Spinal cord (tissue), 10 donors: Measurements from ENCODE around the gene CLOCK. TPM values are rescaled to one million over a fixed set of nuclear protein-coding genes. Genes with fewer than 3 reads are reported as not detected.

Source experiments
- DNase-seq, 6 donors: peaks; one replicate each; pipeline versions ENCODE4 v3.0.0 to v3.0.0-alpha.2; 2013 to 2015; ENCODE audit warnings: low spot score in 6 of 6, low read depth in 4 of 6
- H3K27ac ChIP-seq: one replicate; pipeline ENCODE4 v1.5.1; 2013; ENCODE audit warnings: low read depth, low read length, control low read depth
- H3K27me3 ChIP-seq: one replicate; pipeline ENCODE4 v1.6.1; 2013; ENCODE audit warnings: low read length; ENCODE audit not compliant: control insufficient read depth, insufficient read depth
- H3K36me3 ChIP-seq: one replicate; pipeline ENCODE4 v1.6.1; 2013; ENCODE audit warnings: low read length; ENCODE audit not compliant: control insufficient read depth, insufficient read depth
- H3K4me1 ChIP-seq: one replicate; pipeline ENCODE4 v1.6.1; 2013; ENCODE audit warnings: low read length; ENCODE audit not compliant: control insufficient read depth, insufficient read depth
- H3K4me3 ChIP-seq: one replicate; pipeline ENCODE4 v1.5.1; 2013; ENCODE audit warnings: low read depth, low read length, control low read depth
- H3K9me3 ChIP-seq: one replicate; pipeline ENCODE4 v1.6.1; 2013; ENCODE audit warnings: low read length; ENCODE audit not compliant: control insufficient read depth, insufficient read depth
- WGBS: methylation state at CpG from one replicate; pipeline ENCODE4 v1.1.5; 2013; ENCODE audit warnings: missing lambda C conversion rate; ENCODE audit not compliant: insufficient coverage; 5-methylcytosine and 5-hydroxymethylcytosine counted together
- polyA plus RNA-seq, 2 donors: library from polyadenylated mRNA; unstranded; fragments of 120-200 nt; gene quantifications; one replicate each; pipeline ENCODE4 v1.2.1, GENCODE V29; 2013; ENCODE audit not compliant: insufficient read length in 2 of 2
- total RNA-seq, 2 donors: library from RNA; depleted of rRNA in 1 of 2; stranded (reverse); fragments of 120-200 nt in 1 of 2; fragments of >200 nt in 1 of 2; gene quantifications; one replicate each; pipeline versions ENCODE4 v1.2.3 to v1.2.4, GENCODE V29; 2013 to 2014
- donor health status: healthy.

The CLOCK gene
- total and polyA plus RNA-seq, 4 donors = 12.5 to 37.8 (median 22.2) TPM

DNA sequence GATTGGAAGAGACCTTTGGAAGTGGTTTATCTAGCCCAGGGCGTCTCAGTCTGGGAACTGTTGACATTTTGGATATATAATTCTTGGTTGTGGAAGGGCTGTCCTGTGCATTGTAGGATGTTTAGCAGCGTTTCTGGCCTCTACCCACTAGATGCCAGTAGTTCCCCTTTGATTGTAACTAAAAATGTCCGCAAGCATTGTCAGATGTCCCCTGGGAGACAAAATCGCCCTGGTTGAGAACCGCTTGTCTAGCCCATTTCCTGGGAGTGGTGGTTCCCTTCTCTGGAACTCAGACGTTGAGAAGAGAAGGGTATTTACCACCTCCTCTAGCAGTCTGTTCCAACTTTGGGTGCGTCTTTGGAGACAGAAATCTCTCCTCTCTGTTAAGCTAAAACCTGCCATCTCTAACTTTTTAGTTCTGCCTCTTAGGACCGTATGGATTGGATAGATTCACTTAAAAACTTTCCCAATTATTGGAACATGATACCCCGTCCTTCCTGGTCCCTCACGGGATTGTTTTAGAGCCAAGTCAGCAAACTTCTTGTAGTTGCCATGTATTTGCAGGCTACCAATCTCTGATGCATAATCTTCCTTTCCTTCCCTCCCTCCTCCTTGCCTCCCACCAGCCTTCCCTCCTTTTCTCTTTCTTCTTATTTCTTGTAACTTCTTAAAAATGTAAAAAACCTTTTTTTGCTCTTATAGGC is 137.1 kb downstream of the CLOCK start:
- Histone ChIP-seq H3K4me3 (no peak overlapping the region), H3K4me1 (no peaks in the 10 kb centered on the region), H3K27ac (no peak overlapping the region), H3K9me3 (no peaks in the 10 kb centered on the region), H3K27me3 (no peaks in the 10 kb centered on the region), H3K36me3 (peaks cover 7% of the 10 kb centered on the region)
- WGBS = 88% methylated on average over 2 of the region's 10 CpGs
- peak in 2 of 6 donors; percentile 47 to 74 for DNase-seq

DNA sequence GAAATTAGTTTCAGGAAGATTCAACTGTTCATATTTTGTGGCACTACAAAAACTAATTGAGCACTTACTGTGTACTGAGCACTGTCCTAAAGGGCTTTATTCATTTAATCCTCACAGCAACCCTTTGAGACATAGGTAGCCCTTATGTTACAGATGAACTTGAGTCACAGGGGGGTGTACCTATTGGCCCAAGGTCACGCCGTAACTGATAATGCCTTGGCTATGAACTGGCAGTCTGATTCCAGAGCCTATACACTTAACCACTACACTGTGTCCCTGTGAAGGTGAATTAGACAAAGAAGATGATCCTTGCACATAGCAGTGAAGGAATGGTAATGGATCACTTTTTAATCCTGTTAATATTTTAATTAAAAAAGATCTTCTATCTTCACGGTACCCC is 138.9 kb downstream of the CLOCK start:
- H3K9me3 ChIP-seq = no peaks in the 10 kb centered on the region
- no peak overlapping the region for H3K4me3 ChIP-seq
- DNase-seq = no peak
- H3K27me3 ChIP-seq = no peaks in the 10 kb centered on the region
- WGBS = no CpG with 5 or more reads among the region's 3 CpGs
- peaks cover 10% of the 10 kb centered on the region for H3K36me3 ChIP-seq
- no peak overlapping the region for H3K27ac ChIP-seq
- H3K4me1 ChIP-seq = no peaks in the 10 kb centered on the region

DNA sequence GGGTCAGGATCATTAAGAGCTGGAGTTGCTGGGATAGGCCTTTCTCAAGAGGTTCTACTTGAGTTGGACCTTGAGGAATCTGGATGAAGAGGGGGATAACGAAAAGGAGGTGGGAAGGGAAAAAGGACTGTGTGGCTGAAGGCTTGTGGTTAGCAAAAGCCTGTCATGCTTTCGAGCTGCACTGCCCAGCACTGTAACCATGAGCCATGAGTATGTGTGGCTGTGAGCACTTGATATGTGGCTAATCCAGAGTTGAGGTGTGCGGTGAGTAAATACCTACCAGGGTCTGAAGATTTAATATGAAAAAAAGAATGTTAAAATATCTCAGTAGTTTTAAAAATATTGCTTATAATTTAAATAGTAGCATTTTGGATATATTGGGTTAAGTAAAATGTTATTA is 139.6 kb downstream of the CLOCK start:
- H3K4me3 ChIP-seq = no peak overlapping the region
- WGBS = 97% methylated on average over 2 of the region's 3 CpGs
- H3K4me1 ChIP-seq = no peaks in the 10 kb centered on the region
- no peaks in the 10 kb centered on the region for H3K9me3 ChIP-seq
- no peak for DNase-seq
- no peak overlapping the region for H3K27ac ChIP-seq
- H3K27me3 ChIP-seq = no peaks in the 10 kb centered on the region
- peaks cover 10% of the 10 kb centered on the region for H3K36me3 ChIP-seq

DNA sequence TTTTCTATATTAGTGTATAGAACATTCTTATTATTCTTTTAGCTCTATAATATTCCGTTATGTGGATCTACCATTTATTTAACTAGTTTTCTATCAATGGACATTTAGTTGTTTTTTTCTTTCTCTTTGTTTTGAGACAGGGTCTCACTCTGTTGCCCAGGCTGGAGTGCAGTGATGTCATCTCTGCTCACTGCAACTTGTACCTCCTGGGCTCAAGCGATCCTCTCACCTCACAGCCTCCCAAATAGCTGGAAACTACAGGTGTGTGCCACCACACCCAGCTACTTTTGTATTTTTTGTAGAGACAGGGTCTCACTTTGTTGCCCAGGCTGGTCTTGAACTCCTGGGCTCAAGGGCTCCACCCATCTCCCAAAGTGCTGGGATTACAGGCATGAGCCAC is 140.2 kb downstream of the CLOCK start:
- H3K4me3 ChIP-seq = no peak overlapping the region

DNA sequence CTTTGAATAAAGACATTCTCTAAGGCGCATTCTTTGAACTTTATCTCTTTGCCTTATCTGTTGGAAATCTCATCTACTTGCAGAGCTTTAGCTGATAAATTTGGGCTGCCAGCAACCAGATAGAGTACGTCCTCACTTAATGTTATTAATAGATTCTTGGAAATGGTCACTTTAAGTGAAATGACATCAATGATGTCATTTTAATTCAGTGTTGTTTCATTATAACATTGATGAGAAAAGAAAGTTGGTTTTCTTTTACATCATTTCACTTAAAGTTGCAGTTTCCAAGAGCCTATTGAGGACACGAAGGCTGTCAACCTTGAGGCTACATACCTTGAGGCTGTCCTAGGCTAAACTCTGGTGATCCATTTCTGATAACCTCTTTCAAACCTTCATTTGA is 141.6 kb downstream of the CLOCK start:
- H3K4me1 ChIP-seq = no peaks in the 10 kb centered on the region
- no peak overlapping the region for H3K4me3 ChIP-seq
- WGBS = 100% methylated on average over 1 of the region's 3 CpGs

More for the DNA sequence above, 140.2 kb downstream of the CLOCK start:
- Histone ChIP-seq H3K27me3 (no peaks in the 10 kb centered on the region), H3K36me3 (peaks cover 10% of the 10 kb centered on the region), H3K9me3 (no peaks in the 10 kb centered on the region), H3K4me1 (no peaks in the 10 kb centered on the region), H3K27ac (no peak overlapping the region)
- no CpG with 5 or more reads among the region's 2 CpGs for WGBS
- no peak for DNase-seq

DNA sequence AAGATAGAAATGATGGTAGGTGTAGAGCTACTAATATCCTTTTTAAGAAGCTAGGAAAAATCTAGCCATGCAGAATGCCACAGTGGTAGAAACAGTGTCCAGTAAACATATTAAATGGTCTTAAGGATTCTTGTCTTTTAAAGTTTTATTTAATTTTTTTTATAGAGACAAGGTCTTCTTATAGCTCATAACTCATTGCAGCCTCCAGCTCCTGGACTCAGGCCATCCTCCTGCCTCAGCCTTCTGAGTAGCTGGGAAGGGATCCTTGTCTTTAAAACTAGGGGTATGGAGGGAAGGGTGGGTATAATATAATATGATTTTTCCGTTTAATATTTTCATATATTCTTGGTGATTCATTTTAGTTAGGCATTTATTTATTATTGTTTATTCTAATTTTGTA is 147.1 kb downstream of the CLOCK start:
- no peak for DNase-seq
- H3K36me3 ChIP-seq = peaks cover 5% of the 10 kb centered on the region
- no peak overlapping the region for H3K27ac ChIP-seq
- no CpG with 5 or more reads among the region's 1 CpG for WGBS
- H3K4me3 ChIP-seq = no peak overlapping the region
- H3K9me3 ChIP-seq = no peaks in the 10 kb centered on the region
- no peaks in the 10 kb centered on the region for H3K27me3 ChIP-seq
- peaks cover 17% of the 10 kb centered on the region for H3K4me1 ChIP-seq

More for the DNA sequence above, 141.6 kb downstream of the CLOCK start:
- no peak overlapping the region for H3K27ac ChIP-seq
- H3K27me3 ChIP-seq = no peaks in the 10 kb centered on the region
- no peaks in the 10 kb centered on the region for H3K9me3 ChIP-seq
- no peak for DNase-seq
- peaks cover 10% of the 10 kb centered on the region for H3K36me3 ChIP-seq

DNA sequence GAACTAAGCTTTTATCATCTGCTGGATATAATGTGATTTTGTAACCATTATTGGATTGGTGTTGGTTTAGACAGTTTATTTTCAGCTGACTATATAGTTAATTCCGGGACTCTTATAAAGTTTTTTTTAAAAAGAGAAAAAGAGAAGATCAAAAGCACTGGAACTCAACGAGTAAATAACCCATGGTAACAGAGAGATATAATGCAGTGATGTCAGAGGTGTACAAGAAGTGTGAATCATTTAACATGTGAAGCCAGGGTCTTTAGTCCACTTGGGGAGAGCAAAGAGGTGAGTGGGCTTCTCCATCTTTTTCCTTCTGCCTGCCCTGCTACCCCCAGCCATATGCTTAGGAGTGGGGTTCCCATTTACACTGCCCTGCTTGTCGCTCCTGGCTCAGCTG is 147.7 kb downstream of the CLOCK start:
- H3K27ac ChIP-seq = no peak overlapping the region
- H3K4me3 ChIP-seq = no peak overlapping the region
- no peaks in the 10 kb centered on the region for H3K9me3 ChIP-seq
- no peak for DNase-seq
- peaks cover 3% of the 10 kb centered on the region for H3K36me3 ChIP-seq
- WGBS = 43% methylated on average over 1 of the region's 3 CpGs
- no peaks in the 10 kb centered on the region for H3K27me3 ChIP-seq
- peaks cover 17% of the 10 kb centered on the region for H3K4me1 ChIP-seq

DNA sequence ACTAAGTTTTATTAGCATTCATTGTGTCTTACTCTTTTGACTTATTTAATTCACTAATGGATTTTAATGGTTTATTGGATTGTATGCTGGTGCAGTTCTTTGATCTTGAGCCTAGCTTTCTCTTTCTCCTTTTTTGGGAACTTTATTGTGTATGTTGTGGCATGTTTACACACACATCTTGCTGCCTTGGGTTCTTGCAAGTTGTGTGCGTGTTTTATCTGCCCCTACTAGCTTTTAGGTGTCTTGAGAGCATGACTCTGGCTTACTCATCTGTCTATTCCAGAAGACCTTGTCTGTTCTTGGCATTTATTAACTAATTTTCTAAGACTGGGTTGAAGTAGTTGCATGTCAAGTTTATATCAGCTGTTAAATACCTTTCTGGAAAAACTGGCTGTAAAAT is 148.2 kb downstream of the CLOCK start:
- no peaks in the 10 kb centered on the region for H3K9me3 ChIP-seq
- peaks cover 17% of the 10 kb centered on the region for H3K4me1 ChIP-seq
- no peak for DNase-seq
- H3K4me3 ChIP-seq = no peak overlapping the region
- H3K27me3 ChIP-seq = no peaks in the 10 kb centered on the region
- H3K27ac ChIP-seq = no peak overlapping the region
- H3K36me3 ChIP-seq = no peaks in the 10 kb centered on the region
- WGBS = no CpG with 5 or more reads among the region's 1 CpG

DNA sequence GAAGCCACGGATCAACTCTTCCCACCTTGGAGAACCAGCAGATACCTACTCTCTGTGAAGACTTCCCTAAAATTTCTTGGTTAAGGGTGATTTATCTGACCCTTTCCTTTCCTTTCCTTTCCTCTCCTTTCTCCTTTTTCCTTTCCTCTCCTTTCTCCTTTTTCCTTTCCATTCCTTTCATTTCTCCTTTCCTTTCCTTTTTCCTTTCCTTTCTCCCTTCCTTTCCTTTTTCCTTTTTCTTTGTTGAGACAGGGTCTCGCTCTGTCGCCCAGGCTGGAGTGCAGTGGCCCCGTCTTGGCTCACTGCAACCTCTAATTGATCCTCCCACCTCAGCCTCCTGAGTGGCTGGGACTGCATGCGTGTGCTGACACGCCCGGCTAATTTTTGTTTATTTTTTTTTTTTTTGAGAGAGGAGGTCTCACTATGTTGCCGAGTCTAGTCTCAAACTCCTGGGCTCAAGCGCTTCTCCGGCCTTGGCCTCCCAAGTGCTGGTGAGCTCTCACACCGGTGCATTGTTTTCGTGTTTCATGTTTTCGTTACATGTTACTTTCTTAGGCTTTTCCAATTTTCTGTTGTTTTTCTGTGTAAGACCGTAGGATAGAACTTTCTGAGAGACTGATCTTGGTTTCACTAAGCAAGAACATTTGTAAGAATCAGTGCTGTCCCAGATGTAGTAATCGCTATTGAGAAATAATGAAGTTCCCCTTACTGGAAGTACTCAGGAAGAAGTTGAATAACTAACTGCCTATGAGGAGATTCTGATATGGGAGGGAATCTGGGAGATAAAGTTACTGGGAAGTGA is 149.0 kb downstream of the CLOCK start:
- Histone ChIP-seq H3K27ac (peak overlapping the region; percentile 84), H3K4me1 (peaks cover 17% of the 10 kb centered on the region), H3K4me3 (peak overlapping the region; percentile 63), H3K27me3 (no peaks in the 10 kb centered on the region), H3K36me3 (no peaks in the 10 kb centered on the region), H3K9me3 (no peaks in the 10 kb centered on the region)
- WGBS = 67% methylated on average over 9 of the region's 15 CpGs
- DNase-seq = no peak

DNA sequence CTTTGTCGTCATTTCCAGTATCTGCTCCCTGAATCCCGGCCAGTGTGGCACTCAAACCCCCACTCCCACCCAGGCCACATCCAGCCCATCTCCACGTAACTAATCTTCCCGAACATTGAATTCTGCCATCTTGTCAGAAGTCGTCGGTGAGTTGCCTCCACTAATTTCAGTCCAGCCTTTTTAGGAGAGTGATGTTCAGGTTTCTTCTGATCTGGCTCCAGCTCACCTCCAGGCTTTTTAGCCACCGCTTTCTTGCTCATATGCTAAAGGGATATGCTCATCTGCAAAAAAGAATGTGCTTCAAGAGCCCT is 149.6 kb downstream of the CLOCK start:
- DNase-seq = peak in 2 of 6 donors; percentile 24 to 54
- H3K4me3 ChIP-seq = peak overlapping the region; percentile 63
- H3K9me3 ChIP-seq = no peaks in the 10 kb centered on the region
- H3K27me3 ChIP-seq = no peaks in the 10 kb centered on the region
- no peaks in the 10 kb centered on the region for H3K36me3 ChIP-seq
- H3K4me1 ChIP-seq = peaks cover 17% of the 10 kb centered on the region
- WGBS = 0% methylated on average over 2 of the region's 7 CpGs
- peak overlapping the region; percentile 84 for H3K27ac ChIP-seq
